Upper lobe of left lung (tissue), 6 donors: ENCODE results near the gene KLK4. TPM values are rescaled to one million over a fixed set of nuclear protein-coding genes. Genes with fewer than 3 reads are reported as not detected.

Source experiments
- ATAC-seq, 2 donors: fragments of 200-7000 bp; cut with Tn5 transposase; one replicate each; pipeline ENCODE4 v1.9.1; 2022; ENCODE audit warnings: mild to moderate bottlenecking in 2 of 2, moderate library complexity in 2 of 2; ENCODE audit not compliant: low FRiP score in 2 of 2
- DNase-seq, 2 donors: peaks; one replicate each; pipeline ENCODE4 v3.0.0-alpha.2; 2019 to 2020
- H3K27ac ChIP-seq, 4 donors: fragments of 200-600 bp; sonication (generic); one replicate each; pipeline ENCODE4 v1.5.1; 2016 to 2019
- H3K27me3 ChIP-seq, 4 donors: fragments of 200-600 bp; sonication (generic); one replicate each; pipeline ENCODE4 v1.5.1; 2017 to 2019
- H3K36me3 ChIP-seq, 4 donors: fragments of 200-600 bp; sonication (generic); one replicate each; pipeline ENCODE4 v1.5.1; 2016 to 2019
- H3K4me1 ChIP-seq, 4 donors: fragments of 200-600 bp; sonication (generic); one replicate each; pipeline ENCODE4 v1.5.1; 2018 to 2019
- H3K4me3 ChIP-seq, 4 donors: fragments of 200-600 bp; sonication (generic); one replicate each; pipeline ENCODE4 v1.5.1; 2017 to 2019; ENCODE audit warnings: mild to moderate bottlenecking in 2 of 4, moderate library complexity in 1 of 4
- H3K9me3 ChIP-seq, 4 donors: fragments of 200-600 bp; sonication (generic); one replicate each; pipeline ENCODE4 v1.5.1; 2018 to 2019
- CTCF ChIP-seq, 6 experiments: fragments of 450-650 bp in 4 of 6; fragments of 200-600 bp in 2 of 6; sonication (generic) in 2 of 6; IDR thresholded peaks; one replicate each; pipeline ENCODE4 v1.5.1; 2016 to 2019; ENCODE audit warnings: antibody characterized with exemption in 6 of 6
- EP300 ChIP-seq, 4 donors: sonication (generic); formaldehyde crosslinking; IDR thresholded peaks; one replicate each; pipeline ENCODE4 v1.5.1; 2017; ENCODE audit warnings: antibody characterized with exemption in 4 of 4, control low read depth in 2 of 4
- POLR2A ChIP-seq, 4 donors: fragments of 450-650 bp; IDR thresholded peaks; one replicate each; pipeline ENCODE4 v1.5.1; 2016 to 2017; ENCODE audit warnings: antibody characterized with exemption in 4 of 4, mild to moderate bottlenecking in 2 of 4
- POLR2AphosphoS5 ChIP-seq, 2 donors: sonication (generic); formaldehyde crosslinking; IDR thresholded peaks; one replicate each; pipeline ENCODE4 v1.5.1; 2017; ENCODE audit warnings: antibody characterized with exemption in 2 of 2
- WGBS, 2 donors: methylation state at CpG; one replicate each; pipeline ENCODE4 v1.1.5; 2017 to 2018; 5-methylcytosine and 5-hydroxymethylcytosine counted together
- total RNA-seq, 6 donors: library from RNA; depleted of rRNA in 4 of 6; stranded (reverse); fragments of >200 nt in 4 of 6; gene quantifications; one replicate each; pipeline versions ENCODE4 v1.1.0 to v1.2.1, GENCODE V29; 2016 to 2021
- donor health status: DM: no; HTN: no; CAD: no; lungs with moderate emphysema.
- donor health status: DM: no; HTN: yes; CAD: no; lungs with severe emphysema.

The KLK4 gene
- total RNA-seq, 6 donors from 2014 or later: not detected

- ATAC-seq (no peak), DNase-seq (no peak)
- Histone ChIP-seq H3K9me3 (no peaks in the 10 kb centered on the region), H3K4me1 (peaks cover 0 to 9% (median 6%) of the 10 kb centered on the region in 4 donors), H3K4me3 (no peak overlapping the region), H3K27me3 (peaks cover 0 to 30% (median 12%) of the 10 kb centered on the region in 4 donors), H3K27ac (no peak overlapping the region), H3K36me3 (no peaks in the 10 kb centered on the region)
- no peak for TF ChIP-seq POLR2A (IDR thresholded peaks at IDR 0.05)
- TF ChIP-seq EP300 (IDR thresholded peaks at IDR 0.05): no peak
- TF ChIP-seq POLR2AphosphoS5 (IDR thresholded peaks at IDR 0.05): no peak
- TF ChIP-seq CTCF (IDR thresholded peaks at IDR 0.05): no peak
- WGBS, 2 donors: 51 to 52% methylated on average over 4 of the region's 4 CpGs
Measured at GRCh38 chr19:50910722-50911121, 473 bp downstream of the KLK4 start.

- DNase-seq: peak; percentile 39 to 79
- TF ChIP-seq POLR2A (IDR thresholded peaks at IDR 0.05) (no peak), POLR2AphosphoS5 (IDR thresholded peaks at IDR 0.05) (no peak), CTCF (IDR thresholded peaks at IDR 0.05) (no peak), EP300 (IDR thresholded peaks at IDR 0.05) (no peak)
- H3K4me3 ChIP-seq: peak overlapping the region in 1 of 4 donors; percentile 11
Measured at GRCh38 chr19:50909240-50910070, 1.7 kb downstream of the KLK4 start.

GRCh38 chr19:50908336-50908735 is 2.9 kb downstream of the KLK4 start:
- no peak overlapping the region for H3K4me3 ChIP-seq
- ATAC-seq: no peak
- H3K9me3 ChIP-seq: no peaks in the 10 kb centered on the region
- no peaks in the 10 kb centered on the region for H3K36me3 ChIP-seq
- peaks cover 0 to 30% (median 12%) of the 10 kb centered on the region in 4 donors for H3K27me3 ChIP-seq
- no peak for TF ChIP-seq POLR2A (IDR thresholded peaks at IDR 0.05)
- no peak for TF ChIP-seq POLR2AphosphoS5 (IDR thresholded peaks at IDR 0.05)
- TF ChIP-seq EP300 (IDR thresholded peaks at IDR 0.05): no peak
- TF ChIP-seq CTCF (IDR thresholded peaks at IDR 0.05): no peak
- H3K27ac ChIP-seq: no peak overlapping the region
- 54 to 68% methylated on average over 14 to 25 of the region's 25 CpGs for WGBS, 2 donors
- peaks cover 0 to 9% (median 6%) of the 10 kb centered on the region in 4 donors for H3K4me1 ChIP-seq
- DNase-seq: peak in 1 of 2 donors; percentile 70

More at GRCh38 chr19:50909240-50910070, 1.7 kb downstream of the KLK4 start:
- H3K9me3 ChIP-seq: no peaks in the 10 kb centered on the region
- no peak overlapping the region for H3K27ac ChIP-seq
- ATAC-seq: peak; percentile 48 to 67
- H3K4me1 ChIP-seq: peaks cover 0 to 9% (median 6%) of the 10 kb centered on the region in 4 donors
- no peaks in the 10 kb centered on the region for H3K36me3 ChIP-seq
- 4 to 5% methylated on average over 9 to 26 of the region's 36 CpGs for WGBS, 2 donors
- peaks cover 0 to 30% (median 12%) of the 10 kb centered on the region in 4 donors for H3K27me3 ChIP-seq

GRCh38 chr19:50906217-50906616 is 5.0 kb downstream of the KLK4 start:
- H3K36me3 ChIP-seq: no peaks in the 10 kb centered on the region
- 15 to 25% methylated on average over 5 of the region's 5 CpGs for WGBS, 2 donors
- peaks cover 0 to 9% (median 6%) of the 10 kb centered on the region in 4 donors for H3K4me1 ChIP-seq
- peak in 2 of 6 experiments; percentile 9 to 12 for TF ChIP-seq CTCF (IDR thresholded peaks at IDR 0.05)
- no peak for TF ChIP-seq POLR2A (IDR thresholded peaks at IDR 0.05)
- ATAC-seq: no peak
- H3K9me3 ChIP-seq: no peaks in the 10 kb centered on the region
- H3K4me3 ChIP-seq: no peak overlapping the region
- no peak overlapping the region for H3K27ac ChIP-seq
- DNase-seq: no peak
- peaks cover 0 to 20% (median 10%) of the 10 kb centered on the region in 4 donors for H3K27me3 ChIP-seq
